ENCODE measurements around the gene UBASH3B. TPM values are rescaled to one million over a fixed set of nuclear protein-coding genes. Genes with fewer than 3 reads are reported as not detected.

Gene UBASH3B
- total RNA-seq, 2 experiments from 2014 or later = 24.5 to 28.6 TPM

GRCh38 chr11:122721964-122722266 is 66.4 kb downstream of the UBASH3B start:
- H3K27me3 ChIP-seq (ENCODE audit: control insufficient read depth in 1 of 2, insufficient read depth in 2 of 2, low read length in 2 of 2) = no peaks in the 10 kb centered on the region
- ChIA-PET CTCF (interaction anchor here (1.0 to 1.5 kb wide), 2 partner anchors 21 to 66 kb away, joined by 4 to 11 read pairs; partner anchors contain the start of gene UBASH3B), POLR2A (interaction anchor here (0.7 to 3.5 kb wide), 7 partner anchors 10 to 66 kb away, joined by 3 to 32 read pairs (median 4); no protein-coding TSS in a partner anchor)
- peaks cover 76% of the 10 kb centered on the region for H3K4me1 Mint-ChIP-seq (ENCODE audit: low read depth)
- no peak for TF ChIP-seq CTCF (IDR thresholded peaks at IDR 0.05)
- H3K4me3 ChIP-seq (ENCODE audit: low read length) = no peak overlapping the region
- no peaks in the 10 kb centered on the region for H3K27me3 Mint-ChIP-seq
- intact Hi-C loops (cut with DNase I, micrococcal nuclease) = no loop called here
- H3K27ac Mint-ChIP-seq = peak overlapping the region; percentile 80
- H3K9me3 ChIP-seq (ENCODE audit: control insufficient read depth in 1 of 2, insufficient read depth in 1 of 2, low read length in 2 of 2) = no peaks in the 10 kb centered on the region
- no peaks in the 10 kb centered on the region for H3K36me3 ChIP-seq (ENCODE audit: insufficient read depth, low read length)
- H3K36me3 Mint-ChIP-seq (ENCODE audit: low read depth) = no peaks in the 10 kb centered on the region
- peak overlapping the region in 1 of 2 donors; percentile 17 for H3K27ac ChIP-seq (ENCODE audit: low read depth in 1 of 2, low read length in 2 of 2)
- peaks cover 67% of the 10 kb centered on the region for H3K4me1 ChIP-seq (ENCODE audit: insufficient read depth, low read length)
- DNase-seq (peak in 9 of 14 experiments; percentile 12 to 65 (median 29)), ATAC-seq (ENCODE audit: poor library complexity) (peak; percentile 84)
- peak overlapping the region; percentile 40 for H3K4me3 Mint-ChIP-seq
- no peaks in the 10 kb centered on the region for H3K9me3 Mint-ChIP-seq

- no peak for TF ChIP-seq CTCF (IDR thresholded peaks at IDR 0.05)
- H3K4me1 ChIP-seq (ENCODE audit: insufficient read depth, low read length) = peaks cover 67% of the 10 kb centered on the region
- no peaks in the 10 kb centered on the region for H3K27me3 ChIP-seq (ENCODE audit: control insufficient read depth in 1 of 2, insufficient read depth in 2 of 2, low read length in 2 of 2)
- H3K36me3 ChIP-seq (ENCODE audit: insufficient read depth, low read length) = no peaks in the 10 kb centered on the region
- DNase-seq (no peak), ATAC-seq (ENCODE audit: poor library complexity) (no peak)
- POLR2A ChIA-PET = interaction anchor here (1.1 to 3.5 kb wide), 3 partner anchors 27 to 67 kb away, joined by 5 to 32 read pairs (median 7); partner anchors contain the start of gene UBASH3B
- Mint-ChIP-seq H3K4me1 (ENCODE audit: low read depth) (peaks cover 79% of the 10 kb centered on the region), H3K4me3 (no peak overlapping the region), H3K9me3 (no peaks in the 10 kb centered on the region), H3K36me3 (ENCODE audit: low read depth) (no peaks in the 10 kb centered on the region), H3K27ac (peak overlapping the region; percentile 65), H3K27me3 (no peaks in the 10 kb centered on the region)
- no peak overlapping the region for H3K4me3 ChIP-seq (ENCODE audit: low read length)
- intact Hi-C loops (cut with DNase I, micrococcal nuclease) = no loop called here
- H3K9me3 ChIP-seq (ENCODE audit: control insufficient read depth in 1 of 2, insufficient read depth in 1 of 2, low read length in 2 of 2) = no peaks in the 10 kb centered on the region
- no peak overlapping the region for H3K27ac ChIP-seq (ENCODE audit: low read depth in 1 of 2, low read length in 2 of 2)
- CTCF ChIA-PET = no interaction called here
Measured at GRCh38 chr11:122723106-122723505, 67.6 kb downstream of the UBASH3B start.

- intact Hi-C loops (cut with DNase I, micrococcal nuclease) = no loop called here
- H3K9me3 ChIP-seq (ENCODE audit: control insufficient read depth in 1 of 2, insufficient read depth in 1 of 2, low read length in 2 of 2) = no peaks in the 10 kb centered on the region
- ATAC-seq (ENCODE audit: poor library complexity) (no peak), DNase-seq (no peak)
- TF ChIP-seq CTCF (IDR thresholded peaks at IDR 0.05) = no peak
- H3K4me1 Mint-ChIP-seq (ENCODE audit: low read depth) = peaks cover 79% of the 10 kb centered on the region
- ChIA-PET CTCF (no interaction called here), POLR2A (interaction anchor here (1.1 to 3.5 kb wide), 2 partner anchors 27 to 68 kb away, joined by 5 to 32 read pairs; partner anchors contain the start of gene UBASH3B)
- peak overlapping the region; percentile 65 for H3K27ac Mint-ChIP-seq
- H3K9me3 Mint-ChIP-seq = no peaks in the 10 kb centered on the region
- H3K4me3 ChIP-seq (ENCODE audit: low read length) = no peak overlapping the region
- no peaks in the 10 kb centered on the region for H3K36me3 Mint-ChIP-seq (ENCODE audit: low read depth)
- no peaks in the 10 kb centered on the region for H3K36me3 ChIP-seq (ENCODE audit: insufficient read depth, low read length)
- H3K4me3 Mint-ChIP-seq = peak overlapping the region; percentile 1
- no peaks in the 10 kb centered on the region for H3K27me3 Mint-ChIP-seq
- no peaks in the 10 kb centered on the region for H3K27me3 ChIP-seq (ENCODE audit: control insufficient read depth in 1 of 2, insufficient read depth in 2 of 2, low read length in 2 of 2)
- H3K27ac ChIP-seq (ENCODE audit: low read depth in 1 of 2, low read length in 2 of 2) = no peak overlapping the region
- H3K4me1 ChIP-seq (ENCODE audit: insufficient read depth, low read length) = peaks cover 69% of the 10 kb centered on the region
Measured at GRCh38 chr11:122723576-122723975, 68.1 kb downstream of the UBASH3B start.

Measured in CD4-positive, alpha-beta T cell (primary cell).